A375 (cell line): ENCODE data around the gene SH3GL3. TPM values are rescaled to one million over a fixed set of nuclear protein-coding genes. Genes with fewer than 3 reads are reported as not detected.

ENCODE experiments used
- total RNA-seq: library from RNA; depleted of rRNA; stranded (reverse); fragments of >200 nt; shearing (Covaris generic); gene quantifications from 2 replicates; pipeline ENCODE4 v1.2.3, GENCODE V29; 2014; rRNA removed

Gene SH3GL3, protein sequence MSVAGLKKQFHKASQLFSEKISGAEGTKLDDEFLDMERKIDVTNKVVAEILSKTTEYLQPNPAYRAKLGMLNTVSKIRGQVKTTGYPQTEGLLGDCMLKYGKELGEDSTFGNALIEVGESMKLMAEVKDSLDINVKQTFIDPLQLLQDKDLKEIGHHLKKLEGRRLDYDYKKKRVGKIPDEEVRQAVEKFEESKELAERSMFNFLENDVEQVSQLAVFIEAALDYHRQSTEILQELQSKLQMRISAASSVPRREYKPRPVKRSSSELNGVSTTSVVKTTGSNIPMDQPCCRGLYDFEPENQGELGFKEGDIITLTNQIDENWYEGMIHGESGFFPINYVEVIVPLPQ
- 2.4 and 3.7 TPM in 2 replicates for total RNA-seq

DNA sequence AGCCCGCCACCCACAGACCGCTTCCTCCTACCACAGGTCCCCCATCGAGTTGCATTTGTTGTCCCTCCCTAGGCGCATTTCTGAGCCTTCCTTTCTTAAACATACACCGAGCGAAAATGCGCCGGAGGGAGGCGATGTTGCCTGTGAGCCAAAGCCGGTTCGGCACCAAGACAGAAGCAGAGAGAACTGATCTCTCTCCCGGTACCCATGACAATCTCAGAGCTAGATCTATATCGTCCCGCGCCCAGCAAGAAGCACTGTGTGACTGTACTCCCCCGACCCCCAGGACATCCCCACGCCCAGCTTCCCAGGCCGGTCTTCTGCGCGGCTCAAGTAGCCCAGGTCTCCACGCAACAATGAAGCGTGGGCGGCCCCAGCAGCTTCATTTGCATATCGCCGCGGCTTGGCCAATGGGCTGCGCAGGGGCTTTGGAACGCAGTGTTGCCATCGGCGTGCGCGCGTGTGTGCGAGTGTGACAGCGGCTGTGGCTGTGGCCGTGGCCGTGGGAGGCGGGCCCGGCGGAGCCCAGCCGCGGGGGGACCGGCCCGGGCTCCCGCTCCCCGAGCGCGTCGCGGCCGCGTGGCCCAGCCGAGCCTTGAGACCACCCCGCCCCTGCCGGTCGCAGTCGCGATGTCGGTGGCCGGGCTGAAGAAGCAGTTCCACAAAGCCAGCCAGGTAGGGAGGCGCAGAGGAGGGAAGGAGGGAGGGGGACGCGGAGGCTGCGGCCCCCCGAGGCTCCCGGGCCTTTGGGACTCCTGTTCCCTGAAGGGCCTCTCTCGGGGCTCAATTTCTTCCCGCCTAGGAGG, at the start of gene SH3GL3:
TSS of gene SH3GL3 (plus strand) at position 438 of the 806 bp plus-strand sequence. CDS start at position 631, 193 bp downstream.

GRCh38 chr15:83653639-83654378, 206.7 kb downstream of the SH3GL3 start, which contains the start of gene ADAMTSL3:
ADAMTSL3 (plus strand) TSS chr15:83654123; CDS start chr15:83655762, 1,639 bp downstream.

Other genes with a start within 250 kb of the SH3GL3 start
- 49.9 and 90.2 TPM in 2 replicates for gene HDGFL3, start 239.5 kb upstream of the SH3GL3 start, total RNA-seq
- gene BNC1, start 162.7 kb upstream of the SH3GL3 start, total RNA-seq: 2.3 and 3.1 TPM in 2 replicates
- gene ADAMTSL3, start 206.8 kb downstream of the SH3GL3 start, total RNA-seq: 1.7 and 1.9 TPM in 2 replicates